Natural killer cell (primary cell): Measurements from ENCODE around the gene SRSF7. TPM values are rescaled to one million over a fixed set of nuclear protein-coding genes. Genes with fewer than 3 reads are reported as not detected.
"Not testable (repeated sequence)": the region's sequence is repeated elsewhere in the genome, so short reads cannot be mapped to it uniquely, and the experiment has no call there.

ENCODE experiments used
- ATAC-seq, 3 donors: fragments of 150-1000 bp in 2 of 3; fragments of 200-7000 bp in 1 of 3; cut with Tn5 transposase; 1 replicate in 1 of 3; 2 replicates in 2 of 3; pipeline ENCODE4 v1.10.0; 2021; ENCODE audit warnings: mild to moderate bottlenecking in 2 of 3, moderate library complexity in 2 of 3
- DNase-seq, 2 donors: peaks; one replicate each; pipeline versions ENCODE4 v3.0.0 to v3.0.0-alpha.2; 2013 to 2021; ENCODE audit warnings: mixed read lengths in 1 of 2
- H3K27ac ChIP-seq: one replicate; pipeline ENCODE4 v1.5.1; 2013; ENCODE audit warnings: mild to moderate bottlenecking, low read length
- H3K27me3 ChIP-seq: one replicate; pipeline ENCODE4 v1.6.1; 2013; ENCODE audit warnings: low read length; ENCODE audit not compliant: control insufficient read depth, insufficient read depth
- H3K36me3 ChIP-seq: one replicate; pipeline ENCODE4 v1.6.1; 2013; ENCODE audit warnings: low read length; ENCODE audit not compliant: control insufficient read depth, insufficient read depth
- H3K4me1 ChIP-seq: one replicate; pipeline ENCODE4 v1.6.1; 2013; ENCODE audit warnings: low read length; ENCODE audit not compliant: control insufficient read depth, insufficient read depth
- H3K4me3 ChIP-seq: one replicate; pipeline ENCODE4 v1.5.1; 2013; ENCODE audit warnings: low read length
- H3K9me3 ChIP-seq: one replicate; pipeline ENCODE4 v1.6.1; 2013; ENCODE audit warnings: low read length; ENCODE audit not compliant: control insufficient read depth, insufficient read depth
- H3K27ac Mint-ChIP-seq, 2 donors: one replicate each; pipeline ENCODE4 v1.8.0; 2022; ENCODE audit warnings: mild to moderate bottlenecking in 2 of 2, mixed read lengths in 2 of 2, moderate library complexity in 1 of 2
- H3K27me3 Mint-ChIP-seq, 2 donors: one replicate each; pipeline ENCODE4 v1.8.0; 2022; ENCODE audit warnings: low read depth in 2 of 2, mixed read lengths in 2 of 2
- H3K36me3 Mint-ChIP-seq: one replicate; pipeline ENCODE4 v1.8.0; 2022; ENCODE audit warnings: mixed read lengths
- H3K4me1 Mint-ChIP-seq, 2 donors: one replicate each; pipeline ENCODE4 v1.8.0; 2022; ENCODE audit warnings: mixed read lengths in 2 of 2
- H3K4me3 Mint-ChIP-seq: one replicate; pipeline ENCODE4 v1.8.0; 2022; ENCODE audit warnings: mild to moderate bottlenecking, moderate library complexity, mixed read lengths
- H3K9me3 Mint-ChIP-seq, 2 donors: one replicate each; pipeline ENCODE4 v1.8.0; 2022; ENCODE audit warnings: mixed read lengths in 2 of 2
- CTCF ChIP-seq: fragments of 200-600 bp; IDR thresholded peaks from one replicate; pipeline ENCODE4 v1.8.0; 2022; ENCODE audit warnings: antibody characterized with exemption
- WGBS: methylation state at CpG from one replicate; pipeline ENCODE4 v1.1.7; 2013; ENCODE audit warnings: missing lambda C conversion rate; ENCODE audit not compliant: insufficient coverage; 5-methylcytosine and 5-hydroxymethylcytosine counted together
- intact Hi-C: fragments of 100-400 bp; cut with micrococcal nuclease; formaldehyde crosslinking; loops from one replicate; pipeline ENCODE4 v1.14.2; 2022
- total RNA-seq, 4 donors: library from RNA; stranded (reverse); fragments of 120-200 nt in 1 of 4; gene quantifications; one replicate each; pipeline versions ENCODE4 v1.2.3 to v1.2.4, GENCODE V29; 2013 to 2022

Gene SRSF7
- total RNA-seq, 3 donors from 2014 or later (not counting 1 experiment from before 2014, with no cell fraction given) = 323 to 538 (median 359) TPM

DNA sequence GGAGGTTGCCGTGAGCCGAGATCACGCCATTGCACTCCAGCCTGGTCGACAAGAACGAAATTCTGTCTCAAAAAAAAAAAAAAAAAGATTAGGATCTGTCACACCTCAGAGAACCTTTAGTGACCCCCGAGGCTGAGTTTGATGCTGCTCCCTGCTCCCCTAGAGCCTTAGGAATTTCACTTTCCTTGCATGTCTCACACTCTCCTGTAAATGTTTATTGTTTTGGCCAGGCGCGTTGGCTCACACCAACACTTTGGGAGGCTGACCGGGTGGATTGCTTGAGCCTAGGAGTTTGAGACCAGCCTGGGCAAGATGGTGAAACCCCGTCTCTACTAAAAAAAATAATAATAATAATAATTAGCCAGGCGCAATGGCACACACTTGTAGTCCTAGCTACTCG is 31.5 kb downstream of the SRSF7 start:
- intact Hi-C loops = no loop called here
- H3K36me3 Mint-ChIP-seq = no peaks in the 10 kb centered on the region
- 97% methylated on average over 11 of the region's 12 CpGs for WGBS
- Histone ChIP-seq H3K27me3 (no peaks in the 10 kb centered on the region), H3K4me3 (no peak overlapping the region), H3K9me3 (no peaks in the 10 kb centered on the region), H3K4me1 (peaks cover 10% of the 10 kb centered on the region), H3K27ac (no peak overlapping the region), H3K36me3 (no peaks in the 10 kb centered on the region)
- H3K4me3 Mint-ChIP-seq = no peak overlapping the region
- no peak overlapping the region for H3K27ac Mint-ChIP-seq
- no peak for DNase-seq
- H3K9me3 Mint-ChIP-seq = no peaks in the 10 kb centered on the region
- no peaks in the 10 kb centered on the region for H3K27me3 Mint-ChIP-seq
- no peak for ATAC-seq
- H3K4me1 Mint-ChIP-seq = peaks cover 14 to 16% of the 10 kb centered on the region in 2 donors
- TF ChIP-seq CTCF = no peak

- Histone ChIP-seq H3K27ac (no peak overlapping the region), H3K4me1 (peaks cover 10% of the 10 kb centered on the region), H3K4me3 (no peak overlapping the region), H3K27me3 (no peaks in the 10 kb centered on the region), H3K36me3 (no peaks in the 10 kb centered on the region), H3K9me3 (no peaks in the 10 kb centered on the region)
- H3K27me3 Mint-ChIP-seq = no peaks in the 10 kb centered on the region
- no peaks in the 10 kb centered on the region for H3K9me3 Mint-ChIP-seq
- intact Hi-C loops = no loop called here
- H3K27ac Mint-ChIP-seq = no peak overlapping the region
- no peak overlapping the region for H3K4me3 Mint-ChIP-seq
- H3K36me3 Mint-ChIP-seq = no peaks in the 10 kb centered on the region
- DNase-seq = no peak
- ATAC-seq = no peak
- no peak for TF ChIP-seq CTCF
- 92% methylated on average over 4 of the region's 4 CpGs for WGBS
- peaks cover 14 to 16% of the 10 kb centered on the region in 2 donors for H3K4me1 Mint-ChIP-seq
Measured at GRCh38 chr2:38718601-38719000, 32.6 kb downstream of the SRSF7 start.

DNA sequence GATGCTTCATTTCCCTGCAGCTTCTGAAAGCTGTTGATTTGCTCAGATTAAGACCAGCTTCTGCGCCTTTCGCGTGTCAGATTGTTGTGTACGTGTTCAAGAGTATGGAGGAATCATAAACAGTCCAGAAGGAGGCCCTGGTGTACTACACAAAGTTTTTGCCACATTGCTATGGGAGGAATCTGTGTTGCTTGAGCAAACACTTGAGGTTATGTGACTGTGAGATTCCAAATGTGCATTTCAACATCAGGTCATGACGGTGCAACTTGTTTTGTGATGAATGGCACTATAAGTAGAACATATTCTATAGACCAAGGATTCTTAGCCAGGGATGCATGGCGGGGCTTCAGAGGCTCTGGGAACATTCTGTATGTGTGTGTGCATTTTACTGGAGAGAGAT is 35.0 kb downstream of the SRSF7 start:
- Histone ChIP-seq H3K27me3 (no peaks in the 10 kb centered on the region), H3K27ac (no peak overlapping the region), H3K4me3 (no peak overlapping the region), H3K9me3 (no peaks in the 10 kb centered on the region), H3K4me1 (peaks cover 2% of the 10 kb centered on the region), H3K36me3 (no peaks in the 10 kb centered on the region)
- no peak for TF ChIP-seq CTCF
- DNase-seq (no peak), ATAC-seq (no peak)
- Mint-ChIP-seq H3K9me3 (peaks cover 3% of the 10 kb centered on the region in 2 donors), H3K36me3 (no peaks in the 10 kb centered on the region), H3K27ac (no peak overlapping the region), H3K27me3 (no peaks in the 10 kb centered on the region), H3K4me1 (peaks cover 0 to 5% of the 10 kb centered on the region in 2 donors), H3K4me3 (no peak overlapping the region)
- 91% methylated on average over 5 of the region's 6 CpGs for WGBS
- intact Hi-C loops = no loop called here

DNA sequence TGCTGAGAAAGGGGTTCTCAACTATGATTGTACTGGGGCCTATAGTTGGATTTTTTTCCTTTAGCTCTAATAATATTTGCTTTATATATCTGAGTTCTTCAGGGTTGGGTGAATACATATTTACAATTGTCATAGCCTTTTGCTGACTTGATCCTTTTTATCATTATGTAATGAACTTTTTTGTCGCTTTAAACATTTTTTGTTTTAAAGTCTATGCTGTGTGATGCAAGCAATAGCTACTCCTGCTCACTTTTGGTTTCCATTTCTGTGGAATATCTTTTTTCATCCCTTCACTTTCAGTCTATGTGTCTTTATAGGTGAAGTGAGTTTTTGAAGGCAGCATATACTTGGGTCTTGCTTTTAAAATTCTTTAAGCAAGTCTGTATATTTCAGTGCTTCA is 36.2 kb downstream of the SRSF7 start:
- ATAC-seq, H3K4me3 ChIP-seq, intact Hi-C loops, H3K9me3 ChIP-seq, DNase-seq, H3K36me3 ChIP-seq, H3K27ac Mint-ChIP-seq, H3K27me3 ChIP-seq, H3K4me1 ChIP-seq, H3K4me3 Mint-ChIP-seq, H3K4me1 Mint-ChIP-seq, H3K27ac ChIP-seq, H3K9me3 Mint-ChIP-seq, H3K27me3 Mint-ChIP-seq, H3K36me3 Mint-ChIP-seq: not testable (repeated sequence)
- no CpG with 5 or more reads among the region's 1 CpG for WGBS
